DMS79 treated with DMSO at 0.1 percent for 48 hours (cell line): ENCODE measurements around the gene PATE1.
"Not testable (repeated sequence)": the region's sequence is repeated elsewhere in the genome, so short reads cannot be mapped to it uniquely, and the experiment has no call there.

Experiments
- DNase-seq: peaks from one replicate; lab custom pipeline; 2025; lab: John Stamatoyannopoulos, UW

The PATE1 gene

GRCh38 chr11:125745979-125746378 is at the start of gene PATE1:
Gene PATE1, plus strand, starts transcription at chr11:125746279. Its CDS starts 26 bp downstream, at chr11:125746305.
- no peak for DNase-seq

- DNase-seq, result no peak
These were observed 45.0 kb upstream of the PATE1 start for GRCh38 chr11:125701018-125701610.

- no peak for DNase-seq
These were observed 44.0 kb upstream of the PATE1 start for GRCh38 chr11:125701858-125702621.

- DNase-seq, result not testable (repeated sequence)
These were observed 41.4 kb upstream of the PATE1 start for GRCh38 chr11:125704686-125705085.

GRCh38 chr11:125720781-125721180 is 25.3 kb upstream of the PATE1 start:
- no peak for DNase-seq

- no peak for DNase-seq
These were observed 22.0 kb upstream of the PATE1 start for GRCh38 chr11:125724125-125724524.

GRCh38 chr11:125728969-125729368 is 17.1 kb upstream of the PATE1 start:
- no peak for DNase-seq

- DNase-seq, result no peak
These were observed 5.5 kb upstream of the PATE1 start for GRCh38 chr11:125740617-125741016.

GRCh38 chr11:125743681-125744080 is 2.4 kb upstream of the PATE1 start:
- no peak for DNase-seq

GRCh38 chr11:125750629-125751028 is 4.5 kb downstream of the PATE1 start:
- DNase-seq, result no peak

GRCh38 chr11:125756050-125756449 is 10.0 kb downstream of the PATE1 start:
- DNase-seq, result no peak

GRCh38 chr11:125762445-125762844 is 16.4 kb downstream of the PATE1 start:
- no peak for DNase-seq

- no peak for DNase-seq
These were observed 17.4 kb downstream of the PATE1 start for GRCh38 chr11:125763483-125763882.

- DNase-seq, result no peak
These were observed 20.2 kb downstream of the PATE1 start for GRCh38 chr11:125766251-125766650.

- no peak for DNase-seq
These were observed 22.4 kb downstream of the PATE1 start for GRCh38 chr11:125768336-125769046.

- DNase-seq, result no peak
These were observed 24.5 kb downstream of the PATE1 start for GRCh38 chr11:125770583-125770982.

- DNase-seq, result no peak
These were observed 26.9 kb downstream of the PATE1 start for GRCh38 chr11:125772834-125773505.

- DNase-seq, result no peak
These were observed 27.4 kb downstream of the PATE1 start for GRCh38 chr11:125773516-125773915.

- no peak for DNase-seq
These were observed 31.2 kb downstream of the PATE1 start for GRCh38 chr11:125777309-125777708.

- no peak for DNase-seq
These were observed 32.6 kb downstream of the PATE1 start, which contains the start of gene PATE2 for GRCh38 chr11:125778728-125779127. Gene PATE2, minus strand, starts transcription at chr11:125778828. Its CDS starts 55 bp downstream, at chr11:125778773.

GRCh38 chr11:125784678-125785077 is 38.6 kb downstream of the PATE1 start:
- no peak for DNase-seq

GRCh38 chr11:125787827-125788226 is 41.7 kb downstream of the PATE1 start, which contains the start of gene PATE3:
Gene PATE3, plus strand, starts transcription at chr11:125788127. Its CDS starts 25 bp downstream, at chr11:125788152.
- DNase-seq, result no peak
